Measurements from ENCODE around the gene CFAP58. TPM values are rescaled to one million over a fixed set of nuclear protein-coding genes. Genes with fewer than 3 reads are reported as not detected.

CFAP58 gene, protein sequence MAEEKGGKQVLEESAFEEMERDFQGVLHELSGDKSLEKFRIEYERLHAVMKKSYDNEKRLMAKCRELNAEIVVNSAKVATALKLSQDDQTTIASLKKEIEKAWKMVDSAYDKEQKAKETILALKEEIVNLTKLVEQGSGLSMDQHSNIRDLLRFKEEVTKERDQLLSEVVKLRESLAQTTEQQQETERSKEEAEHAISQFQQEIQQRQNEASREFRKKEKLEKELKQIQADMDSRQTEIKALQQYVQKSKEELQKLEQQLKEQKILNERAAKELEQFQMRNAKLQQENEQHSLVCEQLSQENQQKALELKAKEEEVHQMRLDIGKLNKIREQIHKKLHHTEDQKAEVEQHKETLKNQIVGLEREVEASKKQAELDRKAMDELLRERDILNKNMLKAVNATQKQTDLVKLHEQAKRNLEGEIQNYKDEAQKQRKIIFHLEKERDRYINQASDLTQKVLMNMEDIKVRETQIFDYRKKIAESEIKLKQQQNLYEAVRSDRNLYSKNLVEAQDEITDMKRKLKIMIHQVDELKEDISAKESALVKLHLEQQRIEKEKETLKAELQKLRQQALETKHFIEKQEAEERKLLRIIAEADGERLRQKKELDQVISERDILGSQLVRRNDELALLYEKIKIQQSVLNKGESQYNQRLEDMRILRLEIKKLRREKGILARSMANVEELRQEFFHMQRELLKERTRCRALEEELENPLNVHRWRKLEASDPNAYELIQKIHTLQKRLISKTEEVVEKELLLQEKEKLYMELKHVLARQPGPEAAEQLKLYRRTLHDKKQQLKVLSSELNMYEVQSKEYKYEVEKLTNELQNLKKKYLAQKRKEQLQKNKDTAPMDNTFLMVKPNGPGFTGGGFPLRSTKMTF
- total RNA-seq (2022; extraction: Qiagen RNA extraction), result 0.08 to 0.14 TPM (median 0.10 TPM) in 5 replicates

GRCh38 chr10:104353325-104354048, at the start of gene CFAP58:
Gene CFAP58 (plus strand): TSS chr10:104353833. CDS start chr10:104353898, 65 bp downstream.

DNA sequence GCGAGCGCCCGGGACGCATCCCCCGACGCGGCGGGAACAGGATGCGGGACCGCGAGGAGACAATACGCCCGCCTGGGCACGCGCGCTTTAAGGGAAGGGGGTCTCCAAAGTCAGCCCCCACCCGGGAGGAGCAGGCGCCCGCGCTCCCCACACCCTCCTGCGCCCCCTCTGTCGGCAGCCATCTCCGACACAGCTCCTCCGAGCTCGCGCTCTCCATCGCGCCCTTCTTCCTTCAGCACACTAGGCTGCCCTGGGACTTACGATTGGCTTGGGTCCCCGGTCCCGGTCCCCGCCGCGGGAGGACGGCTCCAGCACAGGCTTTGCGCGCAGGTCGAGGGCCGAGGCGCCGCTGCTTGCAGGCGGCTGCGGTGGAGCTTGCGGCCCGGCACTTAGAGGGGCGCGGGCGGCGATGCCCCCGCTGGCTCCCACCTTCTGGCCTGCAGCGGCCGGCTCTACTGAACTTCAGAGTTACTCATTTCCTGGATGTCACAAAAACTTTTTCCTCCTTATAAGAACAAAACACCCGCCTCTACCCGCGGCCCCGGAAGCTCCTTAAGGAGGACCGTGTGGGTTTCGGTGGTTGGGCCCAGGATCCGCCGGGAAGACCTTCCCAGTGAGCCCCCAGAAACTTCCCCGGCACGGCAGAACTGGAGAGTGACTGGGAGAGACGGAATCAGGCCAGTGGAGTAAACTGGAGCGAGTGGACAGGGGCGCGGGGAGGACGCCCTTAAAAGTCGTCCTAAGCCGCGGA, 15.5 kb upstream of the CFAP58 start, which contains the start of gene ITPRIP:
Gene ITPRIP, minus strand, starts transcription at position 481 of the 751 bp plus-strand sequence. CDS start 22,414 bp downstream, outside the sequence.

Other genes starting within 250 kb of the CFAP58 start
- 12.1 to 16.2 TPM (median 12.6 TPM) in 5 replicates for gene SFR1, start 231.7 kb upstream of the CFAP58 start, total RNA-seq (2022; extraction: Qiagen RNA extraction)
- 0.15 to 0.24 TPM (median 0.19 TPM) in 5 replicates for gene CFAP43, start 121.5 kb upstream of the CFAP58 start, total RNA-seq (2022; extraction: Qiagen RNA extraction)
- gene GSTO1, start 98.9 kb upstream of the CFAP58 start, total RNA-seq (2022; extraction: Qiagen RNA extraction), result 274 to 305 TPM (median 284 TPM) in 5 replicates
- gene GSTO2, start 84.6 kb upstream of the CFAP58 start, total RNA-seq (2022; extraction: Qiagen RNA extraction), result 1.5 to 2.2 TPM (median 1.8 TPM) in 5 replicates
- 54.5 to 64.8 TPM (median 61.4 TPM) in 5 replicates for gene ITPRIP, start 15.4 kb upstream of the CFAP58 start, total RNA-seq (2022; extraction: Qiagen RNA extraction)

Measured in A549 treated with AZD2906 at 1 μM for 4 hours (cell line).